ENCODE data around the gene HTR3D. TPM values are rescaled to one million over a fixed set of nuclear protein-coding genes. Genes with fewer than 3 reads are reported as not detected.
"Not testable (repeated sequence)": the region's sequence is repeated elsewhere in the genome, so short reads cannot be mapped to it uniquely, and the experiment has no call there.

HTR3D gene
- total and polyA plus RNA-seq, 2 donors from 2014 or later = not detected

DNA sequence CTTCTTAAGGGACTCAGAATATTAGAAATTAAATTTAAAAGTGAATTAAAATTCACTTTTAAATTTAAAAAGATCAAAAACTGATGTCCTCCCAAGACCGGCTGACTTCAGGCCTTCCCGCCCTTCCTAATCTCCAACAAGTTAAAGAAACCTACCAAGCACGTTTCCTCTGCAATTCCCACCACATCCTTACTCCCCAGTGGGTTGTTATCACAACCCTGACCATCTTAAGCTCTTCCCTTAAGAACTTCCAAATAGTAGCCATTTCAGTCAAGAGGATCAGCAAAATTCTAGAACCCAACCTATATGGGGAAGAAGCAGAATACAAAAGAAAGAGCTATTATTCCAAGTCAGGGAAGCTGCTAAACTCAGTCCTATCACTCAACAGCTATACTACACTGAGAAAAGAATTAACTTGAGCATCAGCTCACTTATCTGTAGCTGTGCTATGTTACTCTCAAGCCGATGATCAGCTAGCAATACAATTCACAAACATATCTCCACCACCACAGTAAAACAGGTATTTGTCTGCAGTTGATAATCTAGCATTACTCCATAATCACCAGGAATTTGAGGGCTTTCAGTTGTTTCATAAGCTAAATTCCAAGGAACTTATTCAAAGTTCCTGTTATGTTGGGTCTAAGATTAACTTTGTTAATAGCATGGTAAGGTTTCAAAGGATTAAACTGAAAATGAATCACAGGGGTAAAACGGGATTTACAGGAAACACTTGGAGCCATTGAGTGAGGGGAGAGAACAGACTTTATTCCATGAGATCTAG is 28.2 kb upstream of the HTR3D start:
- peaks cover 0 to 2% (median 0%) of the 10 kb centered on the region in 3 donors for H3K36me3 ChIP-seq (ENCODE audit: control insufficient read depth in 2 of 3, insufficient read depth in 3 of 3, low read length in 3 of 3)
- no peak overlapping the region for H3K27ac ChIP-seq (ENCODE audit: low read depth in 2 of 2, low read length in 2 of 2)
- no peak overlapping the region for H3K9ac ChIP-seq (ENCODE audit: low read length in 3 of 3)
- no peak overlapping the region for H3K4me3 ChIP-seq (ENCODE audit: low read length in 3 of 3)
- DNase-seq (no peak), FAIRE-seq (no peak)
- peaks cover 2 to 10% (median 7%) of the 10 kb centered on the region in 3 donors for H3K4me1 ChIP-seq (ENCODE audit: control insufficient read depth in 2 of 3, insufficient read depth in 2 of 3, low read depth in 1 of 3, low read length in 3 of 3)
- no peaks in the 10 kb centered on the region for H3K27me3 ChIP-seq (ENCODE audit: control insufficient read depth, insufficient read depth, low read length)
- TF ChIP-seq, protein P1, sequence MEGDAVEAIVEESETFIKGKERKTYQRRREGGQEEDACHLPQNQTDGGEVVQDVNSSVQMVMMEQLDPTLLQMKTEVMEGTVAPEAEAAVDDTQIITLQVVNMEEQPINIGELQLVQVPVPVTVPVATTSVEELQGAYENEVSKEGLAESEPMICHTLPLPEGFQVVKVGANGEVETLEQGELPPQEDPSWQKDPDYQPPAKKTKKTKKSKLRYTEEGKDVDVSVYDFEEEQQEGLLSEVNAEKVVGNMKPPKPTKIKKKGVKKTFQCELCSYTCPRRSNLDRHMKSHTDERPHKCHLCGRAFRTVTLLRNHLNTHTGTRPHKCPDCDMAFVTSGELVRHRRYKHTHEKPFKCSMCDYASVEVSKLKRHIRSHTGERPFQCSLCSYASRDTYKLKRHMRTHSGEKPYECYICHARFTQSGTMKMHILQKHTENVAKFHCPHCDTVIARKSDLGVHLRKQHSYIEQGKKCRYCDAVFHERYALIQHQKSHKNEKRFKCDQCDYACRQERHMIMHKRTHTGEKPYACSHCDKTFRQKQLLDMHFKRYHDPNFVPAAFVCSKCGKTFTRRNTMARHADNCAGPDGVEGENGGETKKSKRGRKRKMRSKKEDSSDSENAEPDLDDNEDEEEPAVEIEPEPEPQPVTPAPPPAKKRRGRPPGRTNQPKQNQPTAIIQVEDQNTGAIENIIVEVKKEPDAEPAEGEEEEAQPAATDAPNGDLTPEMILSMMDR (IDR thresholded peaks at IDR 0.05; ENCODE audit: borderline replicate concordance, extremely low read depth, insufficient read depth) = no peak
- H3K9me3 ChIP-seq (ENCODE audit: control insufficient read depth in 2 of 3, insufficient read depth in 1 of 3, low read length in 3 of 3) = no peaks in the 10 kb centered on the region
- intact Hi-C loops (cut with DNase I) = no loop called here

DNA sequence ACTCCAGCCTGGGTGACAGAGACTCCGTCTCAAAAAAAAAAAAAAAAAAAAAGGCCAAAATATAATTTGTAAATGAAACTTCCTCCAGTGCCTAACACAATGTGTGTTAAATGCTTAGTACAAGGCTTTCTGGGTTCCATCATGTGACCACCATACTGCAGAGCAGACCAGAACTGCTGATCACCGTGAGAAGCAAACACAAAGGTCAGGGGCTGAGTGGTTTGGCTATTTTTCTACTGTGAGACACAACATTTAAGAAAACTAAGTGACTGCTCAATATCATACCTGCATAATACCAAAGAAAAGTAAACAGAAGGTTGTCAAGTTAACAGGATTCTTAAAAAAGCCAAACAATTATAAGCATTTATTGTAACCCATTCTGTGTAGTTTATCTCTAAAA is 27.1 kb upstream of the HTR3D start:
- Histone ChIP-seq H3K27me3 (ENCODE audit: control insufficient read depth, insufficient read depth, low read length) (no peaks in the 10 kb centered on the region), H3K27ac (ENCODE audit: low read depth in 2 of 2, low read length in 2 of 2) (no peak overlapping the region), H3K4me1 (ENCODE audit: control insufficient read depth in 2 of 3, insufficient read depth in 2 of 3, low read depth in 1 of 3, low read length in 3 of 3) (peaks cover 2 to 10% (median 7%) of the 10 kb centered on the region in 3 donors), H3K36me3 (ENCODE audit: control insufficient read depth in 2 of 3, insufficient read depth in 3 of 3, low read length in 3 of 3) (peaks cover 0 to 4% (median 0%) of the 10 kb centered on the region in 3 donors), H3K4me3 (ENCODE audit: low read length in 3 of 3) (no peak overlapping the region), H3K9ac (ENCODE audit: low read length in 3 of 3) (no peak overlapping the region), H3K9me3 (ENCODE audit: control insufficient read depth in 2 of 3, insufficient read depth in 1 of 3, low read length in 3 of 3) (no peaks in the 10 kb centered on the region)
- FAIRE-seq (no peak), DNase-seq (no peak)
- TF ChIP-seq, protein P1 (IDR thresholded peaks at IDR 0.05; ENCODE audit: borderline replicate concordance, extremely low read depth, insufficient read depth) = no peak
- intact Hi-C loops (cut with DNase I) = no loop called here

DNA sequence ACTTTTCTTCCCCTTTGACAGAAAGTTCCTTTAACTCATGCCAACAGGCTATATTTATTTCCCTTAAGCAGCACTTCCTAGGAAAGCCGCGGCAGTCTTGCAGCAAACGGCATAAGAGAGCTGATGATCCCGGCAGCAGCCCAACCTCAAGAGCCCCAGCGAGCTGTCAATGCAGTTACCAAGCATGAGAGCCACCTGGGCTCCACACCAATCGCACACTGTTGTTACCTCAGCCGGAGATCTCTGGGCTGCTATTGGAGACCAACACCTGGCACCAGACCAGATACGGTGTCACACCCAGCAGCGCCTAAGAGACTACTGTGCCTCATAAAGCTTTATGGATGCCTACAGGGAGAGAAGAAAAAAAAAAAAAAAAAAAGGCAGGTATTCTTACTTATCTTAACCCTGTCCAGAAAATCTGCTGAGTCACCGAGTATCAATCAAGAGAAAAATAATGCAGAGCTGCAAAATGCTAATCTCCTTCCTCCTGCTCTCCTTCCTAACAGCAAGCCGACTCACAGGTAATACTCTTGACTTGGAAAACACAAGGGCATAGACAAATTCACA is 25.5 kb upstream of the HTR3D start:
- TF ChIP-seq, protein P1 (IDR thresholded peaks at IDR 0.05; ENCODE audit: borderline replicate concordance, extremely low read depth, insufficient read depth) = no peak
- Histone ChIP-seq H3K9me3 (ENCODE audit: control insufficient read depth in 2 of 3, insufficient read depth in 1 of 3, low read length in 3 of 3) (no peaks in the 10 kb centered on the region), H3K36me3 (ENCODE audit: control insufficient read depth in 2 of 3, insufficient read depth in 3 of 3, low read length in 3 of 3) (peaks cover 0 to 4% (median 0%) of the 10 kb centered on the region in 3 donors), H3K27me3 (ENCODE audit: control insufficient read depth, insufficient read depth, low read length) (no peaks in the 10 kb centered on the region), H3K4me1 (ENCODE audit: control insufficient read depth in 2 of 3, insufficient read depth in 2 of 3, low read depth in 1 of 3, low read length in 3 of 3) (peaks cover 2 to 10% (median 7%) of the 10 kb centered on the region in 3 donors), H3K27ac (ENCODE audit: low read depth in 2 of 2, low read length in 2 of 2) (peak overlapping the region in 1 of 2 donors; percentile 54), H3K4me3 (ENCODE audit: low read length in 3 of 3) (peak overlapping the region in 1 of 3 donors; percentile 10), H3K9ac (ENCODE audit: low read length in 3 of 3) (no peak overlapping the region)
- intact Hi-C loops (cut with DNase I) = no loop called here
- peak; percentile 73 to 89 (median 86) for DNase-seq
- no peak for FAIRE-seq

DNA sequence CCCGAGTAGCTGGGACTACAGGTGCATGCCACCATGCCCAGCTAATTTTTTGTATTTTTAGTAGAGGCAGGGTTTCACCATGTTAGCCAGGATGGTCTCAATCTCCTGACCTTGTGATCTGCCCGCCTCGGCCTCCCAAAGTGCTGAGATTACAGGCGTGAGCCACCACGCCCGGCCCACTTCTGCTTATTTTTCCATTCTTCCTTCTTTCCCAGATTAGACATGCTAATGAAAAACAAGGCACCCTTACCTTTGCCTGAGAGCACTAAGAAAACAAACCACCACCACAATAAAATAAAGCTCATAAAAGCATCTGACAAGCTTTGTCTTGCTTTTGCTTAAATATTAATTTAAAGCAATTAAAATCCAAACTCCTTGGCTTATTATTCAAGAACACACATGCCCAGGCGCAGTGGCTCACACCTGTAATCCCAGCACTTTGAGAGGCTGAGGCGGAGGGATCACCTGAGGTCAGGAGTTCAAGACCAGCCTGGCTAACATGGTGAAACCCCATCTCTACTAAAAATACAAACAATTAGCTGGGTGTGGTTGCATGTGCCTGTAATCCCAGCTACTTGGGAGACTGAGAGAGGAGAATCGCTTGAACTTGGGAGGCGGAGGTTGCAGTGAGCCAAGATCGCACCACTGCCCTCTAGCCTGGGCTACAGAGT is 24.3 kb upstream of the HTR3D start:
- H3K9me3 ChIP-seq (ENCODE audit: control insufficient read depth in 2 of 3, insufficient read depth in 1 of 3, low read length in 3 of 3); H3K4me3 ChIP-seq (ENCODE audit: low read length in 3 of 3); intact Hi-C loops (cut with DNase I); FAIRE-seq; H3K9ac ChIP-seq (ENCODE audit: low read length in 3 of 3); H3K36me3 ChIP-seq (ENCODE audit: control insufficient read depth in 2 of 3, insufficient read depth in 3 of 3, low read length in 3 of 3); DNase-seq; H3K27ac ChIP-seq (ENCODE audit: low read depth in 2 of 2, low read length in 2 of 2); H3K27me3 ChIP-seq (ENCODE audit: control insufficient read depth, insufficient read depth, low read length): not testable (repeated sequence)
- H3K4me1 ChIP-seq (ENCODE audit: control insufficient read depth in 2 of 3, insufficient read depth in 2 of 3, low read depth in 1 of 3, low read length in 3 of 3) = peaks cover 2 to 16% (median 7%) of the 10 kb centered on the region in 3 donors
